HS-27A (cell line): ENCODE results near the gene CRAMP1.

Source experiments
- DNase-seq: peaks from one replicate; pipeline ENCODE4 v3.0.0-alpha.2; 2012; ENCODE audit warnings: low read depth, missing footprints

The CRAMP1 gene

GRCh38 chr16:1635070-1635469, 22.9 kb downstream of the CRAMP1 start:
- no peak for DNase-seq

DNA sequence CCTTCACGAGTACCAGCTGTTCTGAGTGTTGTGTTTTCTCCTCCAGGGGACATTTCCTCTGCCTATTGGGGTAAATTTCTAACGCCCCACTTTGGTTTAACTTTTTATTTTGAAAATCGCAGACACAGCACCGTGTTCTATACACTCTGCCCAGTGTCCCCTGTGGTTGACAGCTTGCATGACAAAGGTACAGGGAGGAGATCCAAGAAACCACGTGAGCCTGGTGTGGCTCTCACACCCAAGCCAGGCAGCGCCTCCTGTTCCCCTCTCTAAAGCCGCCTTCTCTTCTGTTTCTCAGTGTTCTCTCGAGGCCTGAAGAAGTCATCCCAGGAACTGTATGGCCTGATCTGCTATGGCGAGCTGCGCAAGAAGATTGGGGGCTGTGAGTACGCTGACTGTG, 25.4 kb downstream of the CRAMP1 start:
- DNase-seq: no peak

GRCh38 chr16:1638757-1639156, 26.6 kb downstream of the CRAMP1 start:
- DNase-seq: no peak

- DNase-seq: no peak
Observed at GRCh38 chr16:1639282-1639681, 27.1 kb downstream of the CRAMP1 start.

GRCh38 chr16:1639860-1640259, 27.7 kb downstream of the CRAMP1 start:
- no peak for DNase-seq

GRCh38 chr16:1640261-1640941, 28.2 kb downstream of the CRAMP1 start:
- DNase-seq: no peak

DNA sequence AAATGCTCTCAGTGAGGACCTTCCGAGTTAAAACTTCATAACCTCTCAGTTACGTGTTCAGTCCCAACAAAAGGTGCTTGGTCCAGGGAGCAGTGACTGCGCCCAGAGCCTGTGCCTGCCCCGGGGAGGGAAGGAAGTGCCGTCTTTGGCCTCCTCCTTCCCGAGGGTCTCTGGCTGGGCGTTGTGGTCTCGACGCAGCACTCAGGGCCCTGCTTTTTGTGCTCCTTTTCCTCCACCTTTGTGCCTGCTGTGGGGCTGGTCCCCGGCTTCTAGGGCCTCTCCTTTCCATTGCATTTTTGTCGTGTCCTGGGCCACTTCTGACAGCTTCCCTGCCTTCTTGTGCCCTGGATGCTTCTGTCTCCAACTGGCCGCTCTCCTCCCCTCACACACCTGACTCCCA, 29.1 kb downstream of the CRAMP1 start:
- no peak for DNase-seq

DNA sequence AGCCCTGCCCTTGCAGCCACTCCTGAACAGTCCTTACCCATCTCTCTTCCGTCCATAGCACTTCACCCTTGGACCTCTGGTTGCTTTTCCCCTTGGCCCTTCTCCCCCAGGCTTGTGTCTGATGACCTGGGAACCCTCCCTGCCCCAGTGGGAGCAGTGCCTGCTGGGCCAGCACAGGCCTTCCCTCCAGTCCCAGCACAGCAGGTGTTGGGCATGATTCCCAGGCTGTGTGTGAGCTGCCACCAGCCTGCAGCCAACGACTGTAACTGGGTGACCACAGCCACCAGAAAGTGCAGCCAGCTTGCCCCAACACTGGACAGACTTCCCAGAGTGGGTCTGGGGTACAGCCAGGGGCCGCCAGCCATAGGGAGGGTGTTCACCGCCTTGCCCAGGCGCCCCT, 30.0 kb downstream of the CRAMP1 start:
- DNase-seq: no peak

- DNase-seq: no peak
Observed at GRCh38 chr16:1642753-1643152, 30.6 kb downstream of the CRAMP1 start.

DNA sequence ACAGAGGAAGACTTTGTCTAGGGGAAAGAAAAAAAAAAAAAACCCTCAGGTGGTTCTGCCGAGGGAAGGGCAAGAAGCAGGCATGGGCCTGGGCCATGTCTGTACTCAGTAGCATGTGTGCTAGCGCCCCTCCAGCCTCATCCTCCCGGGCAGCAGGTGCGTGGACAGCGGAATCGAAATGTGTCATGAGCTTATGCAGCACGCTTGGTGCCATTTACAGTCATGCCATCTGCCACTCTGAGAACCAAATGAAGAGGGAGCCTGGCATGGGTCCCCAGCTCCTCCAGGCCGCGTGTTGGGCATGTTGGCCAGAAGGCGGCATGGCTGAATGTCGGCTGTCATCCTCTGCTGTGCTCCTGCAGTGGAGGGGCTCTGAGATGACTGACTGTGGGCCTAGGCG, 31.4 kb downstream of the CRAMP1 start:
- DNase-seq: no peak

DNA sequence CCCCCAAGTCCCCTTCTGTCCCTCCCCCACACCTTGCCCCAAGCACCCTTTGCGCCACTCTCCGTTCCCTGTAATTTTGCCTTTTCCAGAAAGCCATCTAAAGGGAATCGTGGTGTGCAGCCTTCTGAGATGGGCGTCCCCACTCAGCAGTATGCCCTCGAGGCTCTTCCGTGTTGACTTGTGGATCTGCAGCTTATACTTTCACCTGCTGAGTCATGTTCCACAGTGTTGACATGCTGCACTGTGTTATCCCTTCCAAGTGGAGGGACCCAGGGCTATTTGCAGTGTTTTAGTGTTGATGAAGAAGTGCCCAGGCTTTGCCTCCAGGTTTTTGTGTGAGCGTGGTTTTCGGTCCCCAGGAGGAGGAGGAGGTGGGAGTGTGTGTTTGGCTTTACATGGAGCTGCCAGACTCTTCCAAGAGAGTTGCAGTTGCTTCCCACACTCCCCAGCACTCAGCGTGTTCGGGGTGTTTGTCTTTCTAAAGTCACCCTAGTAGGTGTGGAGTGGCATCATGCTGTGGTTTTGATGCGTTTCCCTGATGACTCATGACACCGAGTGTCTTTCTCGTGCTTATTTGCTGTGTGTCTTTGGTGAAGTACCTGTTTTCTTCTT, 33.9 kb downstream of the CRAMP1 start:
- DNase-seq: no peak

- no peak for DNase-seq
Observed at GRCh38 chr16:1647856-1648255, 35.7 kb downstream of the CRAMP1 start.

- no peak for DNase-seq
Observed at GRCh38 chr16:1650131-1650530, 38.0 kb downstream of the CRAMP1 start.

- DNase-seq: no peak
Observed at GRCh38 chr16:1651094-1651973, 39.2 kb downstream of the CRAMP1 start.

GRCh38 chr16:1651974-1652312, 39.8 kb downstream of the CRAMP1 start:
- DNase-seq: no peak

DNA sequence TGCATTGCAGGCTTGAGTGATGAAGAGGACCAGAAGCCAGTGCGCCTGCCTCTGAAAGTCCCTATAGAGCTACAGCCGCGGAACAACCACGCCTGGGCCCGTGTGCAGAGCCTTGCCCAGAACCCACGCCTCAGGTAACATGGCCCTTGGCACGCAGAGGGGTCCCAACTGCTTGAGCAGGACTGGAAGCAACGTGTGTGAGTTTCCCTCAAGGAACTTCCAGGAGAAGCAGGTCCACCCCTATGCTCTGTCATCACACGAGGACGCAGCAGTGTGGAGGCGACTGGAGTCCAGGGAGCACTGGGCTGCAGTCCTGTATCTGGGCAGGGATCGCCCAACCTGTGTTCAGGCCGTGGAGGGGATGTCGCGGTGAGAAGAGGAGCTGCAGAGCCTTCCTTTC, 40.9 kb downstream of the CRAMP1 start:
- DNase-seq: no peak

GRCh38 chr16:1654505-1655268, 42.5 kb downstream of the CRAMP1 start:
- no peak for DNase-seq

GRCh38 chr16:1655269-1655807, 43.2 kb downstream of the CRAMP1 start:
- no peak for DNase-seq

- DNase-seq: no peak
Observed at GRCh38 chr16:1655909-1656807, 44.0 kb downstream of the CRAMP1 start.

DNA sequence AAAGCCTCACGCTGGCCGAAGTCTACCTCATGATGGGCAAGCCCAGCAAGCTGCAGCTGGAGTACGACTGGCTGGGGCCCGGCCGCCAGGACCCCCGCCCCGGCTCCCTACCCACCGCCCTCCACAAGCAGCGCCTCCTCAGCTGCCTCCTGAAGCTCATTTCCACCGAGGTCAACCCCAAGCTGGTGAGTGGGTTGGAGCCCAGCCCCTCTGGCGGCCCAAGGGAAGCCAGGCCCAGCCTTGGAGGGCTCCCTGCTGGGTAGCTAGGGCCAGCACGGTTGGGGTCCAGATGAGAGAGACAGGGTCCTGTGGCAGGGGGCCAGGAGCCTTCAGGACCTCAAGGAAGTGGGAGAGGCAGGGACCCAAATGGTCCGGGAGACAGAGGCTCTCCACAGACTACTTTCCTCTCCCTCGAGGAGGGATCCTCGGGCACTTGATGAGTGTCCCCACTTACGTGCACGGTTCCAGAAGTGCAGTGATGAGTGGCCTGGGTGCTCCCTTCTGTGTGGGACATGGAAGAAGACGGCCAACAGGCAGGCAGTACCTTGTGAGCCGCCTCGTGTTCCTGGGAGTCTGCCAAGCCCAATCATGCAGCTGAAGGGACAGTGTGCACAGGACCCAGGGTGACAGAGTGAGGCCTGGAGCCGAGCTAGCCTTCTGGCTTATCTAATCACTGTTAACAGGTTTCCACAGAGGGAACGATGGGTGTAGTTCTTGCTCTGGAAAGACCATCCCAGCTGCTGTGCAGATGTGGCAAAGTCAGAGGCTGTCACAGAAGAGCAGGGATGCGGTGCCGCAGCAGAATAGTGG, 44.9 kb downstream of the CRAMP1 start:
- no peak for DNase-seq
